ENCODE data around the gene VTI1A. TPM values are rescaled to one million over a fixed set of nuclear protein-coding genes. Genes with fewer than 3 reads are reported as not detected.

The VTI1A gene
- total RNA-seq, 1 donor from 2014 or later: 34.6 TPM

- Mint-ChIP-seq H3K27ac (no peak overlapping the region), H3K36me3 (no peaks in the 10 kb centered on the region), H3K4me3 (no peak overlapping the region), H3K9me3 (no peaks in the 10 kb centered on the region), H3K27me3 (ENCODE audit: low read depth) (no peaks in the 10 kb centered on the region), H3K4me1 (peaks cover 5% of the 10 kb centered on the region)
- TF ChIP-seq CTCF (IDR thresholded peaks at IDR 0.05; ENCODE audit: unreplicated experiment): no peak
- DNase-seq (ENCODE audit: low spot score in 2 of 2, unreplicated experiment in 2 of 2): no peak
Observed at GRCh38 chr10:112525200-112525599, 78.2 kb downstream of the VTI1A start.

- DNase-seq (ENCODE audit: low spot score in 2 of 2, unreplicated experiment in 2 of 2): no peak
- no peaks in the 10 kb centered on the region for H3K27me3 Mint-ChIP-seq (ENCODE audit: low read depth)
- H3K9me3 Mint-ChIP-seq: no peaks in the 10 kb centered on the region
- H3K4me3 Mint-ChIP-seq: no peak overlapping the region
- TF ChIP-seq CTCF (IDR thresholded peaks at IDR 0.05; ENCODE audit: unreplicated experiment): no peak
- peaks cover 5% of the 10 kb centered on the region for H3K4me1 Mint-ChIP-seq
- H3K27ac Mint-ChIP-seq: no peak overlapping the region
- peaks cover 2% of the 10 kb centered on the region for H3K36me3 Mint-ChIP-seq
Observed at GRCh38 chr10:112526139-112526538, 79.1 kb downstream of the VTI1A start.

GRCh38 chr10:112526906-112527305 lies 79.9 kb downstream of the VTI1A start:
- H3K4me3 Mint-ChIP-seq: peak overlapping the region; percentile 25
- H3K36me3 Mint-ChIP-seq: peaks cover 2% of the 10 kb centered on the region
- no peak overlapping the region for H3K27ac Mint-ChIP-seq
- H3K27me3 Mint-ChIP-seq (ENCODE audit: low read depth): no peaks in the 10 kb centered on the region
- H3K9me3 Mint-ChIP-seq: no peaks in the 10 kb centered on the region
- TF ChIP-seq CTCF (IDR thresholded peaks at IDR 0.05; ENCODE audit: unreplicated experiment): no peak
- DNase-seq (ENCODE audit: low spot score in 2 of 2, unreplicated experiment in 2 of 2): no peak
- H3K4me1 Mint-ChIP-seq: peaks cover 5% of the 10 kb centered on the region

- Mint-ChIP-seq H3K9me3 (no peaks in the 10 kb centered on the region), H3K27me3 (ENCODE audit: low read depth) (no peaks in the 10 kb centered on the region), H3K27ac (no peak overlapping the region), H3K4me3 (no peak overlapping the region), H3K4me1 (peaks cover 5% of the 10 kb centered on the region), H3K36me3 (peaks cover 2% of the 10 kb centered on the region)
- no peak for DNase-seq (ENCODE audit: low spot score in 2 of 2, unreplicated experiment in 2 of 2)
- no peak for TF ChIP-seq CTCF (IDR thresholded peaks at IDR 0.05; ENCODE audit: unreplicated experiment)
Observed at GRCh38 chr10:112528235-112528634, 81.2 kb downstream of the VTI1A start.

GRCh38 chr10:112531421-112531820 lies 84.4 kb downstream of the VTI1A start:
- H3K4me3 Mint-ChIP-seq: no peak overlapping the region
- H3K9me3 Mint-ChIP-seq: no peaks in the 10 kb centered on the region
- no peak overlapping the region for H3K27ac Mint-ChIP-seq
- peaks cover 2% of the 10 kb centered on the region for H3K36me3 Mint-ChIP-seq
- no peak for DNase-seq (ENCODE audit: low spot score in 2 of 2, unreplicated experiment in 2 of 2)
- no peak for TF ChIP-seq CTCF (IDR thresholded peaks at IDR 0.05; ENCODE audit: unreplicated experiment)
- H3K27me3 Mint-ChIP-seq (ENCODE audit: low read depth): no peaks in the 10 kb centered on the region
- peaks cover 8% of the 10 kb centered on the region for H3K4me1 Mint-ChIP-seq

- Mint-ChIP-seq H3K36me3 (peaks cover 2% of the 10 kb centered on the region), H3K27me3 (ENCODE audit: low read depth) (no peaks in the 10 kb centered on the region), H3K4me1 (peaks cover 11% of the 10 kb centered on the region), H3K27ac (no peak overlapping the region), H3K4me3 (no peak overlapping the region), H3K9me3 (no peaks in the 10 kb centered on the region)
- no peak for TF ChIP-seq CTCF (IDR thresholded peaks at IDR 0.05; ENCODE audit: unreplicated experiment)
- DNase-seq (ENCODE audit: low spot score in 2 of 2, unreplicated experiment in 2 of 2): no peak
Observed at GRCh38 chr10:112532189-112532588, 85.2 kb downstream of the VTI1A start.
